ENCODE measurements around the gene TYMS. TPM values are rescaled to one million over a fixed set of nuclear protein-coding genes. Genes with fewer than 3 reads are reported as not detected.

Gene TYMS
- total and polyA plus RNA-seq, 9 of the 15 experiments (the other 6 are each of a cell fraction or from before 2014, with no cell fraction given), result 69.1 to 409 (median 175) TPM

GRCh38 chr18:712401-713134, 55.1 kb downstream of the TYMS start, which contains the start of gene ENOSF1 (continued):
- TF ChIP-seq ZNF740 (CRISPR knock-in tag; IDR thresholded peaks at IDR 0.05), result peak; percentile 41; the same call in 1 of the 2 replicates
- TF ChIP-seq ZNF740 (tag; IDR thresholded peaks at IDR 0.05), result no peak
- TF ChIP-seq ZBTB33 (CRISPR knock-in tag; IDR thresholded peaks at IDR 0.05), result peak; percentile 98
- TF ChIP-seq EGR1 (conservative IDR thresholded peaks at IDR 0.05), result 0 out of 2 replicates have a peak, but pooled peaks have one; percentile 11
- peak; percentile 46; the same call in 1 of the 2 replicates for TF ChIP-seq SUPT5H (IDR thresholded peaks at IDR 0.05)
- TF ChIP-seq CBX3 (IDR thresholded peaks at IDR 0.05; ENCODE audit: borderline replicate concordance in 1 of 2, low read length in 2 of 2), result peak; percentile 56 to 74; a peak in 2 of 3 replicates
- peak in 1 of 2 experiments; percentile 80; a peak in 2 of 4 replicates for TF ChIP-seq TEAD1 (CRISPR knock-in tag; IDR thresholded peaks at IDR 0.05)
- 0 out of 2 replicates have a peak, but pooled peaks have one; percentile 57 for TF ChIP-seq ATF6 (CRISPR knock-in tag; IDR thresholded peaks at IDR 0.05)
- peak; percentile 29; the same call in 1 of the 2 replicates for TF ChIP-seq CREM (IDR thresholded peaks at IDR 0.05; ENCODE audit: low read depth)
- TF ChIP-seq POLR2AphosphoS5 (IDR thresholded peaks at IDR 0.05; ENCODE audit: control insufficient read depth, insufficient read depth, low read depth, low read length), result peak; percentile 79; the same call in 1 of the 2 replicates
- TF ChIP-seq HINFP (tag; conservative IDR thresholded peaks at IDR 0.05; ENCODE audit: low read depth), result peak; percentile 50; the same call in 1 of the 2 replicates
- peak; percentile 43 to 90 (median 89) for TF ChIP-seq YY1 (IDR thresholded peaks at IDR 0.05; ENCODE audit: borderline replicate concordance in 1 of 3, control insufficient read depth in 1 of 3, extremely low read depth in 1 of 3, insufficient read depth in 3 of 3, insufficient read length in 1 of 3, insufficient replicate concordance in 2 of 3, low read depth in 1 of 3, low read length in 2 of 3)
- peak; percentile 73; the same call in 1 of the 2 replicates for TF ChIP-seq ADNP (tag; IDR thresholded peaks at IDR 0.05)
- TF ChIP-seq RBFOX2 (IDR thresholded peaks at IDR 0.05; ENCODE audit: low read depth, low read length), result peak; percentile 95
- peak; percentile 98 for TF ChIP-seq ETS1 (conservative IDR thresholded peaks at IDR 0.05; ENCODE audit: control insufficient read depth, low read depth, low read length)
